ENCODE results near the gene SEMA3D.

DNA sequence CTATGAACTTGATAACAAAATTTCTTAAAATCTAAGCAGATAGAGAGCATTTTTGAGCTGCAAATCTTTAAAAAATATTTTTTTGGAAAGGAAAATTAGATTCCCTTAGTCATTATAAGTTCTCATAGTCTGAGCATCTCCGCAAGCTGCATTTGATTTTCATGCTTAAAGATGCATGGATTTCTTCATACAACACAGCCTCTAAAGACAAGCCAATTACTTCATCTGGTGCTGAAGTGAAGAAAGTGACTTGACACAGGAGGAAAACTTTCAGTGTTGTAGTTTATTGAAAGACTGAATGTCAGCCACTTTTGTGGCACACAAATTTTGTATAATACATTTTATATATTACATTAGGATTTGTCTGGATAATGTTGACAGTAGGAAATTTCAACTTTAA is 22.5 kb downstream of the SEMA3D start:
- TF ChIP-seq, protein P1, sequence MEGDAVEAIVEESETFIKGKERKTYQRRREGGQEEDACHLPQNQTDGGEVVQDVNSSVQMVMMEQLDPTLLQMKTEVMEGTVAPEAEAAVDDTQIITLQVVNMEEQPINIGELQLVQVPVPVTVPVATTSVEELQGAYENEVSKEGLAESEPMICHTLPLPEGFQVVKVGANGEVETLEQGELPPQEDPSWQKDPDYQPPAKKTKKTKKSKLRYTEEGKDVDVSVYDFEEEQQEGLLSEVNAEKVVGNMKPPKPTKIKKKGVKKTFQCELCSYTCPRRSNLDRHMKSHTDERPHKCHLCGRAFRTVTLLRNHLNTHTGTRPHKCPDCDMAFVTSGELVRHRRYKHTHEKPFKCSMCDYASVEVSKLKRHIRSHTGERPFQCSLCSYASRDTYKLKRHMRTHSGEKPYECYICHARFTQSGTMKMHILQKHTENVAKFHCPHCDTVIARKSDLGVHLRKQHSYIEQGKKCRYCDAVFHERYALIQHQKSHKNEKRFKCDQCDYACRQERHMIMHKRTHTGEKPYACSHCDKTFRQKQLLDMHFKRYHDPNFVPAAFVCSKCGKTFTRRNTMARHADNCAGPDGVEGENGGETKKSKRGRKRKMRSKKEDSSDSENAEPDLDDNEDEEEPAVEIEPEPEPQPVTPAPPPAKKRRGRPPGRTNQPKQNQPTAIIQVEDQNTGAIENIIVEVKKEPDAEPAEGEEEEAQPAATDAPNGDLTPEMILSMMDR (IDR thresholded peaks at IDR 0.05), result no peak
- no peak for TF ChIP-seq ZFX (IDR thresholded peaks at IDR 0.05; ENCODE audit: borderline replicate concordance)

Data from 22Rv1 (cell line).